ENCODE results near the gene PRKN.

- TF ChIP-seq ELF4 (IDR thresholded peaks at IDR 0.05) (no peak), PKNOX1 (IDR thresholded peaks at IDR 0.05) (no peak), SUZ12 (IDR thresholded peaks at IDR 0.05) (no peak), FOXM1 (IDR thresholded peaks at IDR 0.05; ENCODE audit: borderline replicate concordance) (no peak), FOXA1 (IDR thresholded peaks at IDR 0.05) (no peak), ZNF384 (IDR thresholded peaks at IDR 0.05) (no peak), HDGF (IDR thresholded peaks at IDR 0.05; ENCODE audit: borderline replicate concordance) (no peak), FOXK2 (IDR thresholded peaks at IDR 0.05) (no peak), SP1 (IDR thresholded peaks at IDR 0.05) (no peak)
These were observed 1394.2 kb downstream of the PRKN start for GRCh38 chr6:161333410-161333809.

All from HEK293T (cell line).